Keratinocyte (primary cell): ENCODE results near the gene CLDN14.

Experiments used
- EZH2 ChIP-seq: IDR thresholded peaks from one replicate; pipeline ENCODE4 v1.6.1; 2012; ENCODE audit warnings: inconsistent platforms, mild to moderate bottlenecking, low read length, moderate library complexity
- TF ChIP-seq, protein P1 (sequence below), 3 experiments: IDR thresholded peaks in 1 of 3; conservative IDR thresholded peaks in 1 of 3; optimal IDR thresholded peaks in 1 of 3; 2 replicates in 2 of 3; 3 replicates in 1 of 3; pipeline versions ENCODE3 to v1.5.1; 2011; ENCODE audit warnings: low read length in 3 of 3, mild to moderate bottlenecking in 3 of 3, moderate library complexity in 2 of 3, control low read depth in 1 of 3, inconsistent platforms in 1 of 3; ENCODE audit not compliant: insufficient read depth in 2 of 3; ENCODE audit errors: extremely low read depth in 1 of 3

DNA sequence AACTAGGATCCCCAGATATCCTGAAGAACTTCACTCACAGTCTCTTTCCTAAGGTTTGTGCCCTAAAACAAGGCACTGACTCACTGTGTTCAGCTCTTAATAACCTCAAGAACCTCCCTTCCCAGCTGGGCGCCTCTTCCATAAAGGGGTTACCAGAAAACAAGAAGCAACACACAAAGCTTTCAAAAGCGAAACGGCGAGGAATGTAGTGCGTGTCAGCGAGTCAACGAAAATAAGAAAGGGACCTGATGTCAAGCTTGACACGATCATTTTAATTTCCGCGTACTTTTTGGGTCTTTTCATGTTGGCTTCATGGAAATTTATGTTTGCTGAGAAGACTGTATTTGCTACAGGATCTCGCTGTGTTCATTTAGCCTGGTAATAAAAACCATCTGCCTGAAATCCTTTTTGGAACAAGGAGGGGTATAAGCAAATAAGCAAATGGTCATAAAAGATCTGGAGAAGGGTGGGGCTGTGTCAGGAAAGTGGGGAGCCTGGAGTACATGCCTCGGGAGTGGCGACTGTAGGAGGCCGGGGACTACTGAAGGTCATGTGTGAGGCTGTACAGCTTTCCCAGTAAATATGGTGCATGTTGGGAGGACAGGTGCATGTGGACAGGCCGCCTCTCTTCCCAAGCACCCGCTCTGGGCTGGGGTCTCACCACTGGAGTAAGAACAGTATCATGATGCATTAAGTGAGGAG, 11.4 kb upstream of the CLDN14 start:
- TF ChIP-seq, protein P1, sequence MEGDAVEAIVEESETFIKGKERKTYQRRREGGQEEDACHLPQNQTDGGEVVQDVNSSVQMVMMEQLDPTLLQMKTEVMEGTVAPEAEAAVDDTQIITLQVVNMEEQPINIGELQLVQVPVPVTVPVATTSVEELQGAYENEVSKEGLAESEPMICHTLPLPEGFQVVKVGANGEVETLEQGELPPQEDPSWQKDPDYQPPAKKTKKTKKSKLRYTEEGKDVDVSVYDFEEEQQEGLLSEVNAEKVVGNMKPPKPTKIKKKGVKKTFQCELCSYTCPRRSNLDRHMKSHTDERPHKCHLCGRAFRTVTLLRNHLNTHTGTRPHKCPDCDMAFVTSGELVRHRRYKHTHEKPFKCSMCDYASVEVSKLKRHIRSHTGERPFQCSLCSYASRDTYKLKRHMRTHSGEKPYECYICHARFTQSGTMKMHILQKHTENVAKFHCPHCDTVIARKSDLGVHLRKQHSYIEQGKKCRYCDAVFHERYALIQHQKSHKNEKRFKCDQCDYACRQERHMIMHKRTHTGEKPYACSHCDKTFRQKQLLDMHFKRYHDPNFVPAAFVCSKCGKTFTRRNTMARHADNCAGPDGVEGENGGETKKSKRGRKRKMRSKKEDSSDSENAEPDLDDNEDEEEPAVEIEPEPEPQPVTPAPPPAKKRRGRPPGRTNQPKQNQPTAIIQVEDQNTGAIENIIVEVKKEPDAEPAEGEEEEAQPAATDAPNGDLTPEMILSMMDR (optimal IDR thresholded peaks at IDR 0.05 in 1 of 3, IDR thresholded peaks at IDR 0.05 in 1 of 3, conservative IDR thresholded peaks at IDR 0.05 in 1 of 3; ENCODE audit: extremely low read depth in 1 of 3, insufficient read depth in 2 of 3, low read length in 3 of 3), result no peak
- no peak for TF ChIP-seq EZH2
